GM23338 (cell line): ENCODE data around the gene NRIP3. TPM values are rescaled to one million over a fixed set of nuclear protein-coding genes. Genes with fewer than 3 reads are reported as not detected.

Experiments
- ATAC-seq: fragments of 200-7000 bp; cut with Tn5 transposase; 3 replicates; pipeline ENCODE4 v1.9.1; 2020
- DNase-seq: peaks from one replicate; pipeline ENCODE4 v3.0.0-alpha.2; 2015; ENCODE audit warnings: low spot score
- H2AFZ ChIP-seq: fragments of 200-600 bp; sonication (generic); 2 replicates; pipeline ENCODE4 v1.8.0; 2016; ENCODE audit warnings: antibody characterized with exemption, mild to moderate bottlenecking, moderate library complexity
- H3F3A ChIP-seq: fragments of 200-600 bp; sonication (generic); replicated peaks from 2 replicates; pipeline ENCODE4 v1.8.0; 2017; ENCODE audit warnings: antibody characterized with exemption, mixed run types, low read depth
- H3K27ac ChIP-seq: fragments of 200-600 bp; sonication (generic); 2 replicates; pipeline ENCODE4 v1.6.1; 2016; ENCODE audit warnings: low read depth
- H3K27me3 ChIP-seq: fragments of 200-600 bp; sonication (generic); 2 replicates; pipeline ENCODE4 v1.8.0; 2016; ENCODE audit warnings: mild to moderate bottlenecking, mixed run types, moderate library complexity; ENCODE audit not compliant: insufficient read depth
- H3K36me3 ChIP-seq: fragments of 200-600 bp; sonication (generic); 2 replicates; pipeline ENCODE4 v1.8.0; 2016; ENCODE audit warnings: mild to moderate bottlenecking; ENCODE audit not compliant: insufficient read depth
- H3K4me1 ChIP-seq: fragments of 200-600 bp; sonication (generic); 2 replicates; pipeline ENCODE4 v1.8.0; 2016; ENCODE audit warnings: mild to moderate bottlenecking, moderate library complexity; ENCODE audit not compliant: insufficient read depth
- H3K4me2 ChIP-seq: fragments of 200-600 bp; sonication (generic); 2 replicates; pipeline ENCODE4 v1.7.1; 2017; ENCODE audit warnings: mixed run types
- H3K4me3 ChIP-seq: fragments of 200-600 bp; sonication (generic); 2 replicates; pipeline ENCODE4 v1.6.1; 2016; ENCODE audit warnings: mixed run types
- H3K79me2 ChIP-seq: fragments of 200-600 bp; sonication (generic); replicated peaks from 2 replicates; pipeline ENCODE4 v1.8.0; 2017; ENCODE audit warnings: mild to moderate bottlenecking; ENCODE audit not compliant: insufficient read depth
- H3K9me2 ChIP-seq: fragments of 200-600 bp; sonication (generic); 2 replicates; pipeline ENCODE4 v1.8.0; 2017; ENCODE audit not compliant: insufficient read depth
- H4K20me1 ChIP-seq: fragments of 200-600 bp; sonication (generic); replicated peaks from 2 replicates; pipeline ENCODE4 v1.8.0; 2017; ENCODE audit warnings: mild to moderate bottlenecking; ENCODE audit not compliant: insufficient read depth
- H3K27ac Mint-ChIP-seq: 2 replicates; pipeline ENCODE4 v1.8.0; 2020; ENCODE audit warnings: inconsistent platforms, mild to moderate bottlenecking, moderate library complexity, mixed read lengths
- H3K27me3 Mint-ChIP-seq: 3 replicates; pipeline ENCODE4 v1.8.0; 2022; ENCODE audit warnings: low read depth, mild to moderate bottlenecking, moderate library complexity, mixed read lengths, inconsistent platforms; ENCODE audit not compliant: insufficient read depth, poor library complexity
- H3K36me3 Mint-ChIP-seq: 3 replicates; pipeline ENCODE4 v1.8.0; 2021; ENCODE audit warnings: low read depth, mild to moderate bottlenecking, inconsistent platforms, moderate library complexity, mixed read lengths
- H3K4me1 Mint-ChIP-seq: 3 replicates; pipeline ENCODE4 v1.8.0; 2020; ENCODE audit warnings: mild to moderate bottlenecking, inconsistent platforms, mixed read lengths
- H3K4me3 Mint-ChIP-seq: 3 replicates; pipeline ENCODE4 v1.8.0; 2021; ENCODE audit warnings: moderate library complexity, mild to moderate bottlenecking, inconsistent platforms, mixed read lengths
- H3K9me3 Mint-ChIP-seq: 3 replicates; pipeline ENCODE4 v1.8.0; 2020; ENCODE audit warnings: moderate library complexity, mild to moderate bottlenecking, inconsistent platforms, mixed read lengths
- CREB1 ChIP-seq: fragments of 250-450 bp; sonication (Bioruptor Pico); IDR thresholded peaks from 2 replicates; pipeline ENCODE4 v1.5.0; 2020; ENCODE audit warnings: low read depth, mild to moderate bottlenecking, moderate library complexity
- EZH2 ChIP-seq: fragments of 200-600 bp; sonication (generic); IDR thresholded peaks from one replicate; pipeline ENCODE4 v1.8.0; 2017; ENCODE audit warnings: antibody characterized with exemption, mild to moderate bottlenecking, low read depth; ENCODE audit not compliant: unreplicated experiment
- EZH2phosphoT487 ChIP-seq: fragments of 200-600 bp; sonication (generic); IDR thresholded peaks from one replicate; pipeline ENCODE4 v1.8.1; 2018; ENCODE audit warnings: antibody characterized with exemption; ENCODE audit not compliant: unreplicated experiment
- JUNB ChIP-seq: IDR thresholded peaks from one replicate; pipeline ENCODE4 v1.6.1; 2016; ENCODE audit warnings: antibody characterized with exemption; ENCODE audit not compliant: unreplicated experiment
- NANOG ChIP-seq: IDR thresholded peaks from 2 replicates; pipeline ENCODE4 v1.6.1; 2016; ENCODE audit warnings: antibody characterized with exemption, borderline replicate concordance
- POLR2AphosphoS5 ChIP-seq: IDR thresholded peaks from 2 replicates; pipeline ENCODE4 v1.6.1; 2016; ENCODE audit warnings: antibody characterized with exemption, low read depth
- STAT1 ChIP-seq: IDR thresholded peaks from one replicate; pipeline ENCODE4 v1.6.1; 2016; ENCODE audit warnings: antibody characterized with exemption; ENCODE audit not compliant: unreplicated experiment
- ZNF114 ChIP-seq: fragments of 250-450 bp; sonication (Bioruptor Pico); IDR thresholded peaks from 2 replicates; pipeline ENCODE4 v1.5.0; 2020; ENCODE audit warnings: mild to moderate bottlenecking, moderate library complexity
- ZNF331 ChIP-seq: fragments of 250-450 bp; sonication (Bioruptor Pico); IDR thresholded peaks from 2 replicates; pipeline ENCODE4 v1.5.0; 2020; ENCODE audit warnings: low read depth, mild to moderate bottlenecking, moderate library complexity
- polyA plus RNA-seq: library from polyadenylated mRNA; unstranded; fragments of >200 nt; fragmentation: Nextera tagmentation; extraction: Ambion mirVana; gene quantifications from 2 replicates; pipeline ENCODE4 v1.2.1, GENCODE V29; 2016
- total RNA-seq: library from RNA; depleted of rRNA; stranded (reverse); fragments of >200 nt; shearing (Covaris generic); gene quantifications from 2 replicates; pipeline ENCODE4 v1.2.3, GENCODE V29; 2014
- TF ChIP-seq, protein P1 (sequence below): fragments of 250-450 bp; sonication (Bioruptor Pico); IDR thresholded peaks from 2 replicates; pipeline ENCODE4 v1.5.0; 2020; ENCODE audit warnings: mild to moderate bottlenecking, moderate library complexity
- TF ChIP-seq, protein P2 (sequence below): IDR thresholded peaks from one replicate; pipeline ENCODE4 v1.6.1; 2018; ENCODE audit warnings: antibody characterized with exemption; ENCODE audit not compliant: unreplicated experiment
- TF ChIP-seq, protein P3 (sequence below), 2 experiments: fragments of 200-600 bp in 1 of 2; sonication (generic) in 1 of 2; conservative IDR thresholded peaks; 2 replicates each; pipeline versions ENCODE4 v1.5.1 to v1.6.1; 2016 to 2017; ENCODE audit warnings: antibody characterized with exemption in 2 of 2, low read depth in 2 of 2, mild to moderate bottlenecking in 2 of 2, moderate library complexity in 1 of 2
- TF ChIP-seq, protein P4 (sequence below): IDR thresholded peaks from 2 replicates; pipeline ENCODE4 v1.6.1; 2016; ENCODE audit warnings: antibody characterized with exemption

NRIP3 gene
- total and polyA plus RNA-seq, 2 experiments from 2014 or later: 3.0 to 7.9 TPM

DNA sequence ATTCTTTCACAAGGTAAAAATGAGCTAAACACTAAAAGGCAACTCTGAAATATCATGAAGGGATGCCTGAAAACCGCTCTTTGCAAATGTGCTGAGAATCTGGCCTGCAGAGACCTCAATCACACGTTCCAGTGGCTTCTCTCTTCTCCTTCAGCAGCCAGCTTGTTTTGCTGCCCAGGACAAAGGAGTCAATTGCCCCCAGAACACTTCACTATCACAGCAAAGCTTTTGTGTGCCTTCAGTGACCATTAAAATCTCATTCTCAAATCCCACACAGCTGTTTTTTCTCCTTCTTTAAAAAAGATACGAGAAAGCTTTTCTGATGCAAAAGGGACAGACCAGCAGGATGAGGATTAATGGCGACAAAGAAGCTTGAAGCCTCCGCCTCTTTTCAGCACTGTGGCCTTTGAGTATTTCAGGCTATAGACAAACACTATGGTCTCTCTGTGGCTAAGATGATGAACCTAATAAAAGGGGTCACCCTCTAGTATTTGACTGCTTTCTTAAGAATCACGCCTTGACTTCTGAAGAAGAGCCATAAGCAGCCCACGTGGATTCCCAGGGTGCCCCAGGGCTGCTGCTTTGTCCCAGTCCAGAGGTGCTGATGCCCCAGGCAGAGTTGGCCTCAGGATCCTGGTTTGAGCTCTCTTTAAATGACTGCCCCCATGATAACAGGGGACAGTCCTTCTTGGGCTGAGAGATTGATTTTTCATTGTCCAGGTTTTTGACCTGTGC, 33.4 kb upstream of the NRIP3 start:
- DNase-seq (no peak), ATAC-seq (peak; percentile 84)
- peak overlapping the region; percentile 77 for H2AFZ ChIP-seq
- no peaks in the 10 kb centered on the region for H3K36me3 Mint-ChIP-seq
- H3K9me2 ChIP-seq: no peaks in the 10 kb centered on the region
- H4K20me1 ChIP-seq: no peaks in the 10 kb centered on the region
- TF ChIP-seq CREB1 (CRISPR knock-in tag): no peak
- TF ChIP-seq, protein P1, sequence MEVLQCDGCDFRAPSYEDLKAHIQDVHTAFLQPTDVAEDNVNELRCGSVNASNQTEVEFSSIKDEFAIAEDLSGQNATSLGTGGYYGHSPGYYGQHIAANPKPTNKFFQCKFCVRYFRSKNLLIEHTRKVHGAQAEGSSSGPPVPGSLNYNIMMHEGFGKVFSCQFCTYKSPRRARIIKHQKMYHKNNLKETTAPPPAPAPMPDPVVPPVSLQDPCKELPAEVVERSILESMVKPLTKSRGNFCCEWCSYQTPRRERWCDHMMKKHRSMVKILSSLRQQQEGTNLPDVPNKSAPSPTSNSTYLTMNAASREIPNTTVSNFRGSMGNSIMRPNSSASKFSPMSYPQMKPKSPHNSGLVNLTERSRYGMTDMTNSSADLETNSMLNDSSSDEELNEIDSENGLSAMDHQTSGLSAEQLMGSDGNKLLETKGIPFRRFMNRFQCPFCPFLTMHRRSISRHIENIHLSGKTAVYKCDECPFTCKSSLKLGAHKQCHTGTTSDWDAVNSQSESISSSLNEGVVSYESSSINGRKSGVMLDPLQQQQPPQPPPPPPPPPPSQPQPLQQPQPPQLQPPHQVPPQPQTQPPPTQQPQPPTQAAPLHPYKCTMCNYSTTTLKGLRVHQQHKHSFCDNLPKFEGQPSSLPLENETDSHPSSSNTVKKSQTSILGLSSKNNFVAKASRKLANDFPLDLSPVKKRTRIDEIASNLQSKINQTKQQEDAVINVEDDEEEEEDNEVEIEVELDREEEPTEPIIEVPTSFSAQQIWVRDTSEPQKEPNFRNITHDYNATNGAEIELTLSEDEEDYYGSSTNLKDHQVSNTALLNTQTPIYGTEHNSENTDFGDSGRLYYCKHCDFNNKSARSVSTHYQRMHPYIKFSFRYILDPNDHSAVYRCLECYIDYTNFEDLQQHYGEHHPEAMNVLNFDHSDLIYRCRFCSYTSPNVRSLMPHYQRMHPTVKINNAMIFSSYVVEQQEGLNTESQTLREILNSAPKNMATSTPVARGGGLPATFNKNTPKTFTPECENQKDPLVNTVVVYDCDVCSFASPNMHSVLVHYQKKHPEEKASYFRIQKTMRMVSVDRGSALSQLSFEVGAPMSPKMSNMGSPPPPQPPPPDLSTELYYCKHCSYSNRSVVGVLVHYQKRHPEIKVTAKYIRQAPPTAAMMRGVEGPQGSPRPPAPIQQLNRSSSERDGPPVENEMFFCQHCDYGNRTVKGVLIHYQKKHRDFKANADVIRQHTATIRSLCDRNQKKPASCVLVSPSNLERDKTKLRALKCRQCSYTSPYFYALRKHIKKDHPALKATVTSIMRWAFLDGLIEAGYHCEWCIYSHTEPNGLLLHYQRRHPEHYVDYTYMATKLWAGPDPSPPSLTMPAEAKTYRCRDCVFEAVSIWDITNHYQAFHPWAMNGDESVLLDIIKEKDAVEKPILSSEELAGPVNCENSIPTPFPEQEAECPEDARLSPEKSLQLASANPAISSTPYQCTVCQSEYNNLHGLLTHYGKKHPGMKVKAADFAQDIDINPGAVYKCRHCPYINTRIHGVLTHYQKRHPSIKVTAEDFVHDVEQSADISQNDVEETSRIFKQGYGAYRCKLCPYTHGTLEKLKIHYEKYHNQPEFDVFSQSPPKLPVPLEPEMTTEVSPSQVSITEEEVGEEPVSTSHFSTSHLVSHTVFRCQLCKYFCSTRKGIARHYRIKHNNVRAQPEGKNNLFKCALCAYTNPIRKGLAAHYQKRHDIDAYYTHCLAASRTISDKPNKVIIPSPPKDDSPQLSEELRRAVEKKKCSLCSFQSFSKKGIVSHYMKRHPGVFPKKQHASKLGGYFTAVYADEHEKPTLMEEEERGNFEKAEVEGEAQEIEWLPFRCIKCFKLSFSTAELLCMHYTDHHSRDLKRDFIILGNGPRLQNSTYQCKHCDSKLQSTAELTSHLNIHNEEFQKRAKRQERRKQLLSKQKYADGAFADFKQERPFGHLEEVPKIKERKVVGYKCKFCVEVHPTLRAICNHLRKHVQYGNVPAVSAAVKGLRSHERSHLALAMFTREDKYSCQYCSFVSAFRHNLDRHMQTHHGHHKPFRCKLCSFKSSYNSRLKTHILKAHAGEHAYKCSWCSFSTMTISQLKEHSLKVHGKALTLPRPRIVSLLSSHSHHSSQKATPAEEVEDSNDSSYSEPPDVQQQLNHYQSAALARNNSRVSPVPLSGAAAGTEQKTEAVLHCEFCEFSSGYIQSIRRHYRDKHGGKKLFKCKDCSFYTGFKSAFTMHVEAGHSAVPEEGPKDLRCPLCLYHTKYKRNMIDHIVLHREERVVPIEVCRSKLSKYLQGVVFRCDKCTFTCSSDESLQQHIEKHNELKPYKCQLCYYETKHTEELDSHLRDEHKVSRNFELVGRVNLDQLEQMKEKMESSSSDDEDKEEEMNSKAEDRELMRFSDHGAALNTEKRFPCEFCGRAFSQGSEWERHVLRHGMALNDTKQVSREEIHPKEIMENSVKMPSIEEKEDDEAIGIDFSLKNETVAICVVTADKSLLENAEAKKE (CRISPR knock-in tag): no peak
- TF ChIP-seq POLR2AphosphoS5: no peak
- TF ChIP-seq NANOG: no peak
- TF ChIP-seq, protein P2, sequence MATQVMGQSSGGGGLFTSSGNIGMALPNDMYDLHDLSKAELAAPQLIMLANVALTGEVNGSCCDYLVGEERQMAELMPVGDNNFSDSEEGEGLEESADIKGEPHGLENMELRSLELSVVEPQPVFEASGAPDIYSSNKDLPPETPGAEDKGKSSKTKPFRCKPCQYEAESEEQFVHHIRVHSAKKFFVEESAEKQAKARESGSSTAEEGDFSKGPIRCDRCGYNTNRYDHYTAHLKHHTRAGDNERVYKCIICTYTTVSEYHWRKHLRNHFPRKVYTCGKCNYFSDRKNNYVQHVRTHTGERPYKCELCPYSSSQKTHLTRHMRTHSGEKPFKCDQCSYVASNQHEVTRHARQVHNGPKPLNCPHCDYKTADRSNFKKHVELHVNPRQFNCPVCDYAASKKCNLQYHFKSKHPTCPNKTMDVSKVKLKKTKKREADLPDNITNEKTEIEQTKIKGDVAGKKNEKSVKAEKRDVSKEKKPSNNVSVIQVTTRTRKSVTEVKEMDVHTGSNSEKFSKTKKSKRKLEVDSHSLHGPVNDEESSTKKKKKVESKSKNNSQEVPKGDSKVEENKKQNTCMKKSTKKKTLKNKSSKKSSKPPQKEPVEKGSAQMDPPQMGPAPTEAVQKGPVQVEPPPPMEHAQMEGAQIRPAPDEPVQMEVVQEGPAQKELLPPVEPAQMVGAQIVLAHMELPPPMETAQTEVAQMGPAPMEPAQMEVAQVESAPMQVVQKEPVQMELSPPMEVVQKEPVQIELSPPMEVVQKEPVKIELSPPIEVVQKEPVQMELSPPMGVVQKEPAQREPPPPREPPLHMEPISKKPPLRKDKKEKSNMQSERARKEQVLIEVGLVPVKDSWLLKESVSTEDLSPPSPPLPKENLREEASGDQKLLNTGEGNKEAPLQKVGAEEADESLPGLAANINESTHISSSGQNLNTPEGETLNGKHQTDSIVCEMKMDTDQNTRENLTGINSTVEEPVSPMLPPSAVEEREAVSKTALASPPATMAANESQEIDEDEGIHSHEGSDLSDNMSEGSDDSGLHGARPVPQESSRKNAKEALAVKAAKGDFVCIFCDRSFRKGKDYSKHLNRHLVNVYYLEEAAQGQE: no peak
- no peak for TF ChIP-seq JUNB
- TF ChIP-seq STAT1: no peak
- TF ChIP-seq, protein P3, sequence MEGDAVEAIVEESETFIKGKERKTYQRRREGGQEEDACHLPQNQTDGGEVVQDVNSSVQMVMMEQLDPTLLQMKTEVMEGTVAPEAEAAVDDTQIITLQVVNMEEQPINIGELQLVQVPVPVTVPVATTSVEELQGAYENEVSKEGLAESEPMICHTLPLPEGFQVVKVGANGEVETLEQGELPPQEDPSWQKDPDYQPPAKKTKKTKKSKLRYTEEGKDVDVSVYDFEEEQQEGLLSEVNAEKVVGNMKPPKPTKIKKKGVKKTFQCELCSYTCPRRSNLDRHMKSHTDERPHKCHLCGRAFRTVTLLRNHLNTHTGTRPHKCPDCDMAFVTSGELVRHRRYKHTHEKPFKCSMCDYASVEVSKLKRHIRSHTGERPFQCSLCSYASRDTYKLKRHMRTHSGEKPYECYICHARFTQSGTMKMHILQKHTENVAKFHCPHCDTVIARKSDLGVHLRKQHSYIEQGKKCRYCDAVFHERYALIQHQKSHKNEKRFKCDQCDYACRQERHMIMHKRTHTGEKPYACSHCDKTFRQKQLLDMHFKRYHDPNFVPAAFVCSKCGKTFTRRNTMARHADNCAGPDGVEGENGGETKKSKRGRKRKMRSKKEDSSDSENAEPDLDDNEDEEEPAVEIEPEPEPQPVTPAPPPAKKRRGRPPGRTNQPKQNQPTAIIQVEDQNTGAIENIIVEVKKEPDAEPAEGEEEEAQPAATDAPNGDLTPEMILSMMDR (conservative IDR thresholded peaks at IDR 0.05; ENCODE audit: low read depth in 2 of 2): no peak
- TF ChIP-seq ZNF331: no peak
- TF ChIP-seq EZH2: no peak
- TF ChIP-seq, protein P4, sequence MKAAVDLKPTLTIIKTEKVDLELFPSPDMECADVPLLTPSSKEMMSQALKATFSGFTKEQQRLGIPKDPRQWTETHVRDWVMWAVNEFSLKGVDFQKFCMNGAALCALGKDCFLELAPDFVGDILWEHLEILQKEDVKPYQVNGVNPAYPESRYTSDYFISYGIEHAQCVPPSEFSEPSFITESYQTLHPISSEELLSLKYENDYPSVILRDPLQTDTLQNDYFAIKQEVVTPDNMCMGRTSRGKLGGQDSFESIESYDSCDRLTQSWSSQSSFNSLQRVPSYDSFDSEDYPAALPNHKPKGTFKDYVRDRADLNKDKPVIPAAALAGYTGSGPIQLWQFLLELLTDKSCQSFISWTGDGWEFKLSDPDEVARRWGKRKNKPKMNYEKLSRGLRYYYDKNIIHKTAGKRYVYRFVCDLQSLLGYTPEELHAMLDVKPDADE: no peak
- TF ChIP-seq ZNF114: no peak
- no peak for TF ChIP-seq EZH2phosphoT487
- no peaks in the 10 kb centered on the region for H3K36me3 ChIP-seq
- no peaks in the 10 kb centered on the region for H3K9me3 Mint-ChIP-seq
- H3K4me2 ChIP-seq: no peak overlapping the region
- no peaks in the 10 kb centered on the region for H3K79me2 ChIP-seq
- peak overlapping the region; percentile 50; the same call in 1 of the 2 replicates for H3K27ac Mint-ChIP-seq
- no peak overlapping the region for H3K4me3 Mint-ChIP-seq
- no peaks in the 10 kb centered on the region for H3K27me3 Mint-ChIP-seq
- no peak overlapping the region for H3K27ac ChIP-seq
- H3K4me1 Mint-ChIP-seq: peaks cover 17% of the 10 kb centered on the region
- H3K4me1 ChIP-seq: peaks cover 11% of the 10 kb centered on the region; the same call in 1 of the 2 replicates
- H3K4me3 ChIP-seq: no peak overlapping the region
- H3F3A ChIP-seq: no peaks in the 10 kb centered on the region
- H3K27me3 ChIP-seq: no peaks in the 10 kb centered on the region
